Stomach smooth muscle (tissue), 2 donors: ENCODE results near the gene FTCDNL1.
A peak's percentile ranks its signal among the peaks of the same experiment; 100 is the strongest.

Experiments used
- H3K27ac ChIP-seq: one replicate; pipeline ENCODE4 v1.7.0; 2013; ENCODE audit warnings: mild to moderate bottlenecking, low read length, inconsistent platforms
- H3K27me3 ChIP-seq, 2 donors: one replicate each; pipeline ENCODE4 v1.7.0; 2013; ENCODE audit warnings: low read length in 2 of 2; ENCODE audit not compliant: insufficient read depth in 2 of 2, control insufficient read depth in 1 of 2
- H3K36me3 ChIP-seq, 2 donors: one replicate each; pipeline ENCODE4 v1.7.0; 2013; ENCODE audit warnings: low read length in 2 of 2; ENCODE audit not compliant: control insufficient read depth in 2 of 2, insufficient read depth in 2 of 2
- H3K4me1 ChIP-seq: one replicate; pipeline ENCODE4 v1.7.0; 2013; ENCODE audit warnings: low read length; ENCODE audit not compliant: control insufficient read depth, insufficient read depth
- H3K4me3 ChIP-seq, 2 donors: one replicate each; pipeline ENCODE4 v1.7.0; 2013; ENCODE audit warnings: low read length in 2 of 2
- H3K9ac ChIP-seq, 2 donors: one replicate each; pipeline ENCODE4 v1.7.0; 2013; ENCODE audit warnings: low read length in 2 of 2, mild to moderate bottlenecking in 1 of 2
- H3K9me3 ChIP-seq, 2 donors: one replicate each; pipeline ENCODE4 v1.7.0; 2013; ENCODE audit warnings: low read length in 2 of 2; ENCODE audit not compliant: control insufficient read depth in 2 of 2
- donor health status: healthy.
- donor health status: Pancreatic carcinoma.

Gene FTCDNL1

DNA sequence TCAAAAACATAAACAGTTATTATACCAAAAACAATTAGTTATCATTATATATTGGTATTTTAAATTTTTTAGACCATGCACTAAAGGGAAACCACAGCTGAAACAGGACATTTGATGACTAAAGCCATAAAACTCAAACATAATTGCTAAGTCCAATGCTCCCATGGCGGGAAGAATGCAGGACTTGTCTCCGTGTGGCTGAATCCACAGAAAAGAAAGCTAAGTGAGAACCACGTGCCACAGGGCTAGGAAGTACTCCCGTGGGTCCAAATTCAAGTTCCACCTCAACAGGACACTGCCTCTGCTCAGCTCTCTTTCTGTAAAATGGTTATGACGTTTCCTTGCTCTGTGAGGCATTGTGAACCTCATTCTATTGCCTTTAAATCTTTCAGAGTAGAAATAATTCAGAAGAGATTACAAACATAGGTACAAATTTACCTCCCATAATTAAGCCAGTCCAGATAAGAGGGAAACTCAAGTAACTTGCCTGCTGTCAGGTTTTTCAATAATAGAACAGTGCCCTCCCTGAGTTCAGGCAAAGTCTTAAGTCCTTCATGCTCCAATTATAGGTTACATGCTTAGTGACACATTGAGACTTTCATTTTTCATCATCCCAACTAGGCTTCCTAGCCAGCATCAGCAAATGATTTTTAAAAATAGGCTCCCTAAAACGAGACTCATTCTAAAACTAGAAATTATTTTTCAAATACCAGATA lies 36.7 kb downstream of the FTCDNL1 start:
- H3K27me3 ChIP-seq = no peaks in the 10 kb centered on the region
- H3K4me3 ChIP-seq = no peak overlapping the region
- no peaks in the 10 kb centered on the region for H3K36me3 ChIP-seq
- H3K27ac ChIP-seq = no peak overlapping the region
- no peak overlapping the region for H3K9ac ChIP-seq
- H3K4me1 ChIP-seq = no peaks in the 10 kb centered on the region
- no peaks in the 10 kb centered on the region for H3K9me3 ChIP-seq

DNA sequence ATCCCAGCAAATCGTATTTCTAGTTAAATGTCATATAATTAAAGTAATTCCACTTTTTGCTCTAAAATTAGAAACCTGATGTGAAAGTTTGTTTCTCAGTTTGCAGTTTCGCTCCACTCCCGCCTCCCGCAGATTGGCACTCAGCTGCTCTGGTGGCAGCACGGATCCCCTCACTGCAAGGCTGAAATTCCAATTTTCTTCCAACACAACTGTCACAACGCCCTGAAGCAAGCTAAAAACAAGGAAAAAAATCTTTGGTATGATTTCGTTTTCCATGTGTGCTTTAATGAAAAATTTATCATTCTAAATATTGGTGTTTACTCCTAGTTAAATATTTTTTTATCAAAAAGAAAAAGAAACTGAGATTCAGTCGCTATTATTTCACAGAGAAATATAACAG lies 38.5 kb downstream of the FTCDNL1 start:
- Histone ChIP-seq H3K27me3 (no peaks in the 10 kb centered on the region), H3K27ac (no peak overlapping the region), H3K4me3 (no peak overlapping the region), H3K36me3 (no peaks in the 10 kb centered on the region), H3K9ac (no peak overlapping the region), H3K9me3 (no peaks in the 10 kb centered on the region), H3K4me1 (no peaks in the 10 kb centered on the region)

DNA sequence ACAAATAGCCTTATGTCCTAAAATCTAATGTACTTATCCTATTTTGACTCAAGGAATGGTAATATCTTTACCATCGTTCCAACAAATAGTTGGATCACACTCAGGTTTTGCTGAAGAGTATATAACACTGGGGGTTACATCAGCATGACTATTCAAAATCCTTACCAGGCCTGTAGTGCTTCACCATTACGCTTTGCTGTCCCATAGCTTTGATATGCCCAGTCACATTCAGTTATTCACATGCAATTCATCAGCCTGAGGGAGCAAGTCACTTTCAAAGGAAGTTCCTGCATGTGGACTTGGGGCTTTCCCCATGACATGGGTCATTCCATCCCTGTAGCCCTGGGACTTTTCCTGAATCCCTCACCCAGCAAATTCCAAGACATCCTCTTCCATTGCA lies 39.6 kb downstream of the FTCDNL1 start:
- H3K4me1 ChIP-seq = no peaks in the 10 kb centered on the region
- H3K27ac ChIP-seq = no peak overlapping the region
- H3K36me3 ChIP-seq = no peaks in the 10 kb centered on the region
- no peaks in the 10 kb centered on the region for H3K27me3 ChIP-seq
- H3K9me3 ChIP-seq = no peaks in the 10 kb centered on the region
- H3K4me3 ChIP-seq = no peak overlapping the region
- H3K9ac ChIP-seq = no peak overlapping the region

DNA sequence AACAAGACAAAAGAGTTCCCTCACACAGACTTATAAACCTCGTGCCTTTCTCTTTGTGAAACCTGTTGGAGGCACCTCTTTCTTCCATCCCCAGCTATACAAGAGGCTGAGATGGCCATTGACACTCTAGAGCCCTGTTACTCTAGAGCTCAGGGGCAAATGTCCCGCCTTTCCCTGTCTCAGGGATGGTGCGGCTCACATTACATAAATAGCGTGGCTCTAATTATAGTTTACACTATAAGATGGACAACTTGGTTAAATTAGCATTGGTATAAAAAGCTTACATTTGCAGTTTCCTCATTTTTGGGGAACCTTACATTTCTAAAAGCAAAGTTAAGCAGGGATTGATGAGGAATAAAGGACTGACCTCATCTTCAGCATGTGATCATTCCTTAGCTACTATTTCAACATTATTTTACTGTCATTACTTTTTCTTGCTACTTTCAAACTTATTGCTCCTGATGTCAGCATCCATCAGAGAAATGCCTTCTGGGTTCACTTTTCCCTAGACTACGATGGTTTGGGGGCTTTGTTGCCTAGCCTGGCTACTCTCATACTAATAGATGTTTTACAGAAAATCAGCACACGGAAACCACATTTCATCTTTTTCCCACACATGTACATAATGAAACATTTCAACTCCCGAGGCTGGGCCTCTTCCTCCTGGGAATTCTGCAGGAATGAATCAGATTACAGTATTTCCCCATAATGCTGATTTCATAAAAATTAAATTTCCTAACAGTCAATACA lies 40.4 kb downstream of the FTCDNL1 start:
- no peak overlapping the region for H3K27ac ChIP-seq
- no peak overlapping the region for H3K4me3 ChIP-seq
- no peak overlapping the region for H3K9ac ChIP-seq
- no peaks in the 10 kb centered on the region for H3K27me3 ChIP-seq
- no peaks in the 10 kb centered on the region for H3K4me1 ChIP-seq
- H3K36me3 ChIP-seq = no peaks in the 10 kb centered on the region
- no peaks in the 10 kb centered on the region for H3K9me3 ChIP-seq

DNA sequence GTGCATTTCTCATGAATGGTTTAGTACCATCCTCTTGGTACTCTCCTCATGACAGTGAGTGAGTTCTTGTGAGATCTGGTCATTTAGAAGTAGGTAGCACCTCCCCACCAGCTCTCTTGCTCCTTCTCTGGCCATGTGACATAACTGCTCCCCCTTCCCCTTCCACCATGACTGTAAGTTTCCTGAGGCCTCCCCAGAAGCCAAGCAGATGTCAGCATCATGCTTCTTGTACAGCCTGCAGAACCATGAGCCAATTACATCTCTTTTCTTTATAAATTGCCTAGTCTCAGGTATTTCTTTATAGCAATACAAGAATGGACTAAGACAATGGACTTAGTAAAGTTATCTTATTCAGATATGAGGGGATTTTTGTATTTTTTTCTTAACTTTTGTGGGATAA lies 43.0 kb downstream of the FTCDNL1 start:
- no peaks in the 10 kb centered on the region for H3K27me3 ChIP-seq
- H3K4me3 ChIP-seq = no peak overlapping the region
- H3K4me1 ChIP-seq = peaks cover 7% of the 10 kb centered on the region
- no peaks in the 10 kb centered on the region for H3K9me3 ChIP-seq
- no peak overlapping the region for H3K27ac ChIP-seq
- H3K36me3 ChIP-seq = no peaks in the 10 kb centered on the region
- H3K9ac ChIP-seq = no peak overlapping the region

DNA sequence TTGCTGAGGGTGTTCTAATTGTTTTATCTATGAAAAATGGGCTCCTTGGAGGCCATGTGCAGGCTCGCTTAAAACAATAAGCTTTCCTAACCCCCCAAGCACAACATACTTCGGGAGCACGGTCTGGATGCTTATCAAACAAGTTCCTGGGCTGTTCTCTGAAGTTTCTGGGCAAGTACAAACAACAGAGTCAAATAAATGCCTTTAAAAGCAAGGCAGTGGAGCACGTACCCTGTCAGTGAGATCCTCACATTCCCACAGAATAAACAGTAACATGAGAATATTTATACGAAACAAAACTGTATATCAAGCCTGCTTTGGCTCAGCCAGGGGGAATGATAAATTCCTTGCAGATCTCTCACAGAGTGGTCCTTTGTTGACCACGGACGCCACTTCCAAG lies 44.8 kb downstream of the FTCDNL1 start:
- Histone ChIP-seq H3K27ac (peak overlapping the region; percentile 53), H3K36me3 (no peaks in the 10 kb centered on the region), H3K9ac (no peak overlapping the region), H3K4me1 (peaks cover 7% of the 10 kb centered on the region), H3K4me3 (peak overlapping the region; percentile 8 to 14), H3K9me3 (no peaks in the 10 kb centered on the region), H3K27me3 (no peaks in the 10 kb centered on the region)

DNA sequence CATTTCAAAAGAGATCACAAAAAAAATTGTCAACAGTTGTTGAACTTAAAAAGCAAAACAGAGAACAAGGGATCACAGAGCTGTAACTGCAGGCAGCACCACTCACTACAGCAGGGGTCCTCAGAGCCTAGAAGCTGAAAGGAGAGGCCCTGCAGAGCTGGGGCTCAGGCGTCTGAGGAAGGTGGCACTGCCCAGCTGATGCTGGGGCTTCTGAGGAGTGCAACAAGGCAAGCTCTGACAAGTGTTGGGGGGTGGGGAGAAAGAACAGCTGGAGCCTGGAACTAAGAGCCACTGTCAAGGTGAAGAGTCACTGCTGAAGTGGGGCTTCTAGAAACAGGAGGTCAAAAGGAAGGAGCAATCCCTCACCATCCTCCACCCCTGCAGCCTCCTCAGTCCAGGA lies 46.2 kb downstream of the FTCDNL1 start:
- Histone ChIP-seq H3K27me3 (no peaks in the 10 kb centered on the region), H3K4me3 (no peak overlapping the region), H3K27ac (no peak overlapping the region), H3K9ac (no peak overlapping the region), H3K36me3 (no peaks in the 10 kb centered on the region), H3K4me1 (peaks cover 7% of the 10 kb centered on the region), H3K9me3 (no peaks in the 10 kb centered on the region)

DNA sequence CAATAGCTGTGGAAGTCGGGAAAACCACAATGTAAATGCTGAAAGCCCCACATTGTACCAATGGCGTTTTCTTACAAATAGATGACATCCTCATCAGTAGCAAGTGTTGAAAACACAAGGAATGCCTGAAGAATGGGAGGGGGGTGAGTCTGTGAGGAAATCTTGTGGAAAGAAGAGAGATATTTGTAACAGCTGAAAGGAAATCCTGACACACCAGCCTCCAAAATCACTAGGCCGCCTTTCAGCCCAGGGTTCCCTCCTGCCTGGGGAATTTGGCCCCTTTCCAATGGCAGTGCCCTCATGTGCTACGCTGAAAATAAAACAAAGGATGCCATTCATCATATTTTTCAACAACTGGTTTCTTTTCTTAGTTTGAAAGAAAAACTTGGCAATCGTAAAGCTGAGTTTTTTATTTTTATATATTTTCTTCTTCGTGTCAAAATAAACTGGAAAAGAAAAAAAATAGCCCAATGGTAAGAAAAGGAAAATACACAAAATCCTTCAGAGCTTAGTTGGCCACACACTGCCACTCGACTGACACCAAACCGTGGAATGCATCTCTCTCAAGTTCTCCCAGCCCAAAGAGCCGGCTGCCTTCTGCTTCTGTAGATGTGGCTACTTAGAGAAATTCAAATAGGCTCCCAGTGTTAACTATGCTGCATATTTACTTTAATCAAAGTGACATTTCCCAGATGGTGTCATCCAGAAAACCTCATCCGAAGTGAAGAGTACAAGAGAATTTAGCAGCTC lies 52.0 kb downstream of the FTCDNL1 start:
- H3K4me1 ChIP-seq = peaks cover 13% of the 10 kb centered on the region
- no peaks in the 10 kb centered on the region for H3K9me3 ChIP-seq
- H3K36me3 ChIP-seq = no peaks in the 10 kb centered on the region
- H3K27ac ChIP-seq = no peak overlapping the region
- H3K4me3 ChIP-seq = peak overlapping the region in 1 of 2 donors; percentile 29
- H3K27me3 ChIP-seq = no peaks in the 10 kb centered on the region
- peak overlapping the region; percentile 5 to 36 for H3K9ac ChIP-seq

DNA sequence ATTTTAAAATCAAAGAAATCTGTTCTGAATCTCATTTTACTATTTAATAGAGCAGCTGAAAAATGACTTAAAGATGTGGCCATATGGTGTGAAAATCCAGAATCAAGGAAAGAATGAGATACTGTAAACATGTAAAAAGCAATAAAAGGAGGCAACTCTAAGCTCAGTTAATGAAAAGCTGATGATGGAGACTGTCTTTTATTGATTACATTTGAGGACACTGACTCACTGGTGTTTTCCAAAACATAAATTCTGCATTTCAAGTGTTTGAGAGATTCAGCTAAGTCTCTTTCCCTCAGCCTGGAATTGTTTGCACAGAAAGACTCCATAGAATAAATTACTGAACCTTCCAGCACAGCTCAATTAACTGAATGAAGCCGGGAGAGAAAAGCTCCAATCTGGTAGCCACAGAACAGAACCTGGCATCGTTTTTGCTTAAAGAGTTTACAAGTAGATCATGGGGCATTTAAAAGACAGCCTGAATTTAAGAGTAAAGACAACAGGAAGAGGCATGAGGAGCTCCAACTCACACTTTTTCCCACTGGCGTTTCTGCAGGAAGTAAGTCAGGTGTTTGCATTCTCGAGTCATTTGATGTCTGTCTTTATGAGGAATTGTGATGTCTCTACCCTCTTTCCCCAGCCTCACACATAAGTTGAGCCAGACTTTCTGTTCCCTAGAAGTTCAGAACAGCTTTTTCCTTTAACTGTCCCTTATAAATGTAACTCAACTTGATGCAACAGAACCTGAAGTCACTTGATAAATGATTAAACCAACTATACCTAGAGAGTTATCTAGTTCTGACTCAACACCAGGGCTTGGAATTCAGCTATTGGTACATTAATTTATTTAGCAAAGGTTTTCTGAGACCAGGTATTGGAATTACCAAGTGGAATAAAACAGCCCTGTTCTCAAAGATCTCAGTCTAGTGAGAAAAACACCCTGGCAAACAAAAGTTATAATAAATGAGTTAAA lies 53.3 kb downstream of the FTCDNL1 start:
- H3K4me3 ChIP-seq = no peak overlapping the region
- H3K4me1 ChIP-seq = peaks cover 13% of the 10 kb centered on the region
- H3K27ac ChIP-seq = no peak overlapping the region
- no peaks in the 10 kb centered on the region for H3K36me3 ChIP-seq
- no peaks in the 10 kb centered on the region for H3K27me3 ChIP-seq
- H3K9me3 ChIP-seq = no peaks in the 10 kb centered on the region
- no peak overlapping the region for H3K9ac ChIP-seq

DNA sequence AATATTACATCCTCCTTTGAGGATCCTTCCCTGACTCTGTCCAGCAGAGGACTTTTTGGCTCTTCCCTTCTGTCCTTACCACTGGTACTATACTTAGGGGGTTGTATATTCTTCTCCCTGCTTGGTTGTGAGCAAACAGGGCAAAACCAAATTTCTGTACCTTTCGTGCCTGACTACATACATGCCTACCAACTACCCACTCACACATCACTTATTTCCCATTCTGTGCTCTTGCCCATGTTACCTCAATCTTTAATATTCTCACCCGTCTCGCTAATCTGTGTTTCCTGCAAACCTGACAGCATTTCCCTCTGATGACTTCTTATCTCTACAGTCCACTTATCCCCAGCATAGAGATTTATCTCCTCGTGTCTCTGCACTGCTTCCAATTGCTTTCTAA lies 58.6 kb downstream of the FTCDNL1 start:
- Histone ChIP-seq H3K36me3 (no peaks in the 10 kb centered on the region), H3K4me1 (no peaks in the 10 kb centered on the region), H3K4me3 (no peak overlapping the region), H3K9ac (no peak overlapping the region), H3K27me3 (no peaks in the 10 kb centered on the region), H3K9me3 (no peaks in the 10 kb centered on the region), H3K27ac (no peak overlapping the region)
